HFF-Myc (cell line): ENCODE data around the gene ST7.
"Not testable (repeated sequence)": the region's sequence is repeated elsewhere in the genome, so short reads cannot be mapped to it uniquely, and the experiment has no call there.

Experiments used
- DNase-seq: peaks from one replicate; pipeline ENCODE4 v3.0.0-alpha.2; 2011; ENCODE audit warnings: low read depth; ENCODE audit errors: extremely low read depth
- H3K4me3 ChIP-seq: replicated peaks from 2 replicates; pipeline ENCODE4 v1.5.1; 2011; ENCODE audit warnings: low read depth, mild to moderate bottlenecking, control low read depth, low read length
- TF ChIP-seq, protein P1 (sequence below): IDR thresholded peaks from 2 replicates; pipeline ENCODE4 v1.5.1; 2012; ENCODE audit warnings: mild to moderate bottlenecking, low read depth, low read length, control low read depth; ENCODE audit errors: missing control alignments

Gene ST7

DNA sequence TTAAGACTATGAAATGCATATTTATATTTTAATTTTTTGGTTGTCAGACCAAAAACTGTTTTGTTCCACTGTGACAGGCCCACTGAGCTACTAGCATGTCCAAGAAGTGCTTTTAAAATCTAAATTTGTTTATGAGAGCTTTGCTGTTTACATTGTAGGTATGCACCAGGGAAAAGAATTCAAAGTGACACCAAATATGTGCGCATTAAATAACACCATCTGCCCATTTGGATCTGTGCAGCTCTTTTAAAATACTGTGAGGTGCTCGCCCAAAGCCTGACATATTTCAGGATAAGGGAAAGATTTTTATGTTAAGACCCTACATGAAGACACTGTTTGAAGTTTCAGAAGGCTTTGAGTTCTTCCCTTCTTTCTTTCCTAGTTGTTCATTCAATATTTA is 162.9 kb downstream of the ST7 start:
- no peak for DNase-seq
- no peak overlapping the region for H3K4me3 ChIP-seq
- TF ChIP-seq, protein P1, sequence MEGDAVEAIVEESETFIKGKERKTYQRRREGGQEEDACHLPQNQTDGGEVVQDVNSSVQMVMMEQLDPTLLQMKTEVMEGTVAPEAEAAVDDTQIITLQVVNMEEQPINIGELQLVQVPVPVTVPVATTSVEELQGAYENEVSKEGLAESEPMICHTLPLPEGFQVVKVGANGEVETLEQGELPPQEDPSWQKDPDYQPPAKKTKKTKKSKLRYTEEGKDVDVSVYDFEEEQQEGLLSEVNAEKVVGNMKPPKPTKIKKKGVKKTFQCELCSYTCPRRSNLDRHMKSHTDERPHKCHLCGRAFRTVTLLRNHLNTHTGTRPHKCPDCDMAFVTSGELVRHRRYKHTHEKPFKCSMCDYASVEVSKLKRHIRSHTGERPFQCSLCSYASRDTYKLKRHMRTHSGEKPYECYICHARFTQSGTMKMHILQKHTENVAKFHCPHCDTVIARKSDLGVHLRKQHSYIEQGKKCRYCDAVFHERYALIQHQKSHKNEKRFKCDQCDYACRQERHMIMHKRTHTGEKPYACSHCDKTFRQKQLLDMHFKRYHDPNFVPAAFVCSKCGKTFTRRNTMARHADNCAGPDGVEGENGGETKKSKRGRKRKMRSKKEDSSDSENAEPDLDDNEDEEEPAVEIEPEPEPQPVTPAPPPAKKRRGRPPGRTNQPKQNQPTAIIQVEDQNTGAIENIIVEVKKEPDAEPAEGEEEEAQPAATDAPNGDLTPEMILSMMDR, result no peak

DNA sequence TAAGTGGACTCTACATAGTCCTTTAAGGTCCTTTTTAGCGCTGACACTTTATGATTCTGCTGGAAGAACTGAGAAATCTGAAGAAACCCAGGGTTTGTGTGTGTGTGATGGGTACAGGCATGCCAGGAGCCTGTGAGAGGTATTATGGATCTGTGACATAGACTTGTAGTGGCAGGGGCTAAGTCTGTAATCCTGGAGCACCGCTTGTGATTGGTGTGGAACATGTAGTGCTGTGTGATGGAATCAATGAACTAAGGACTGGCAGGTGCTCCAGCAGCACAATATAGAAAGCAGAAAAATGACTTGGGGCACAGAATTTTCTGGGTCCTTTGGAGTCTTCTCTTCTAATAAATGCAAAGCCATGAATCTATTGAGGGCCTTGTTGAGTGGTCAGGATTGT is 163.9 kb downstream of the ST7 start:
- H3K4me3 ChIP-seq, result no peak overlapping the region
- TF ChIP-seq, protein P1, result no peak
- DNase-seq, result no peak

DNA sequence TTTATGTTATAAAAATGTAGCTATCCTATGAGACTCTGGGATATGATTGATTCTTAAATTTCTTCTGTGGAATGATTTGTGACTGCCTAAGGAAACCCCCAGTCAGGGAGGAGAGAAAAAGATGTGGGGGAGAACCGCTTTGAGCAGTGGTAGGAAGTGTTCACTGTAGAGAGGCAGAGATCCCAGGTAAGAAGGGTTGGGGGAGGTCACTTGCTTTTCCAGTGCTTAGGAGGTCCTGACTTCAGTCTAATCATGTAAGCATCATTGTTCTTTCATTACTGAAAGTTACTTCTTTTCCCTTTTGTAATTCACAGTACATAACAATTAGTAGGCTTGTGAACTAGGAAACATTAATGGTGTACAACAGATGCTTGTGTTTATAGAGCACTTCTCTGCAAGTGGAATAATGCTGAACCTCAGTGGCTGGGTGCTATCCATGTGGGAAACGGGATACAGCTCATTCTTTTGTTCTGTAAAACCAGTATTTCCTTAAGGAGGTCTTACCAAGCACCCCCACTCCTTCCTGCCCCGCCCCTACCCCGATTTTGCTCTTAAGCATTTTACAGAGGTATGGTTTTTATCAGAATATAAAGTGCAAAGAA is 165.4 kb downstream of the ST7 start:
- no peak overlapping the region for H3K4me3 ChIP-seq
- DNase-seq, result no peak
- TF ChIP-seq, protein P1, result no peak

DNA sequence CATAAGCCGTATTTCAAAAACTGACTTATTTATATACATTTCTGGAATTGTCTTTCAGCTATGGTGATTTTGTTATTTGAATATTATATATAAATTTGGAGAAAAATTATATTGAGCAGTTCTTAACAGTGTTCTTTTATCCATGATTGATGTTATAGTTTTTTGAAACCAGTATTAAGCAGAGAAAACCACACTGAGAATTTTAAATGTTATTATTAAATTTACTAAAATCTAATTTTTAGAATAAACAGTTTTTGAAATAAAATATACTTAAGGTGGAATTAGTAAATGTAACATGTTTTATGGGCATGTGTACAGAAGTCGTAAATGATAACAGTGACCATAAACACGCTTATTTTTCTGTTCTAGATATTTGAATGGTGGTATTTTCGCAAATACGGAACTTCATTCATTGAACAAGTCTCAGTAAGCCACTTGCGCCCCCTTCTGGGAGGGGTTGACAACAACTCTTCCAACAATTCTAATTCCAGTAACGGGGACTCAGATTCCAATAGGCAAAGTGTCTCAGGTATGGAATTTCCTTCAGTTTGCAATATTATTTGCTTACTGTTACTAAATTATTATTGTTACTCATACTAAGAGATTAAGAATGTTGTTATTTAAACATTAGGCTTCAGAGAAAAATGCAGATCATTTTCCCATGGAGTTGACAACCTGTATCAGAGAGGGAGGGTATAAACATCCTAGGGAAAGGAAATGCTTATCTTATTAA is 166.1 kb downstream of the ST7 start:
- TF ChIP-seq, protein P1, result peak; percentile 84
- no peak overlapping the region for H3K4me3 ChIP-seq
- DNase-seq, result peak; percentile 50

DNA sequence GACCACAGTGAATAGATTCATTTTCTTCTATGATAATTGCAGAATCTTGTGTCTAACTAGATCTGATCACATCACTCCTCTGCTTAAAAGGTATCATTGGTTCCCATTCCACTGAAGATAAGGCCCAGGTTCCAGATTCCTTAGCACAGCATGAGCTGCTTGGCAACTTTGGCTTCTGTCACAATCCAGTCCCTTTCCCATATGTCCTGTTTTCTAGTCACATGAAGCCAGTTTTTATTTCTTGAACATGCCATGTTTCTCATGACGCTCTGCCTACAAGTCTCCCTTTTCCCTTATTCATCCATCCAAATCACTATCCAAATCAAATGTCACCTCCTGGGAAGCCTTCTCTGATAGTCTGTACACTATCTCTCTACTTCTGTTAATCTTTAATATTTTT is 167.0 kb downstream of the ST7 start:
- DNase-seq, H3K4me3 ChIP-seq: not testable (repeated sequence)

DNA sequence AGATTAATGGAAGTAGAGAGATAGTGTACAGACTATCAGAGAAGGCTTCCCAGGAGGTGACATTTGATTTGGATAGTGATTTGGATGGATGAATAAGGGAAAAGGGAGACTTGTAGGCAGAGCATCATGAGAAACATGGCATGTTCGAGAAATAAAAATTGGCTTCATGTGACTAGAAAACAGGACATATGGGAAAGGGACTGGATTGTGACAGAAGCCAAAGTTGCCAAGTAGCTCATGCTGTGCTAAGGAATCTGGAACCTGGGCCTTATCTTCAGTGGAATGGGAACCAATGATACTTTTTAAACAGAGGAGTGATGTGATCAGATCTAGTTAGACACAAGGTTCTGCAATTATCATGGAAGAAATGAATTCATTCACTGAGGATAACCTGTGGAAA is 168.7 kb downstream of the ST7 start:
- not testable (repeated sequence) for H3K4me3 ChIP-seq, DNase-seq

DNA sequence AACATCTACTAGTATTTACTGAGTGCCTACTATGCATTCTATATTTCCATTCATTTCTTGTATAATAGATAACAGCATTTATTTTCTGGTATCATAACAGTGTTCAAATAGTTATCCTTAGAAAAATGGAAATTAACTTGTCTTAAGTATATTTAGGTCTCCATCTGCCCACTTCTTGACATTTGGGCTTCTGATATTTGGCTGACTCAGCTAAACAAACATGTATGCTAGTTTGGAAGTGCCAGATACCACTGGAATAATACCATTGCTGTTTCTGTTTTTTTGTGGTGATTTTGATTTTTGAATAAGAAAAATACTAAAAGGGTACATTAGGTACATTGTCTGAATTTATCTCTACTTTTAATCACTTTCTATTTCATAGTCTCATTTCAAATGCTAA is 169.2 kb downstream of the ST7 start:
- H3K4me3 ChIP-seq, result no peak overlapping the region
- no peak for DNase-seq
- TF ChIP-seq, protein P1, result no peak
